Measurements from ENCODE around the gene MRGPRG. TPM values are rescaled to one million over a fixed set of nuclear protein-coding genes. Genes with fewer than 3 reads are reported as not detected.

MRGPRG gene
- total and polyA plus RNA-seq, 9 donors: not detected

DNA sequence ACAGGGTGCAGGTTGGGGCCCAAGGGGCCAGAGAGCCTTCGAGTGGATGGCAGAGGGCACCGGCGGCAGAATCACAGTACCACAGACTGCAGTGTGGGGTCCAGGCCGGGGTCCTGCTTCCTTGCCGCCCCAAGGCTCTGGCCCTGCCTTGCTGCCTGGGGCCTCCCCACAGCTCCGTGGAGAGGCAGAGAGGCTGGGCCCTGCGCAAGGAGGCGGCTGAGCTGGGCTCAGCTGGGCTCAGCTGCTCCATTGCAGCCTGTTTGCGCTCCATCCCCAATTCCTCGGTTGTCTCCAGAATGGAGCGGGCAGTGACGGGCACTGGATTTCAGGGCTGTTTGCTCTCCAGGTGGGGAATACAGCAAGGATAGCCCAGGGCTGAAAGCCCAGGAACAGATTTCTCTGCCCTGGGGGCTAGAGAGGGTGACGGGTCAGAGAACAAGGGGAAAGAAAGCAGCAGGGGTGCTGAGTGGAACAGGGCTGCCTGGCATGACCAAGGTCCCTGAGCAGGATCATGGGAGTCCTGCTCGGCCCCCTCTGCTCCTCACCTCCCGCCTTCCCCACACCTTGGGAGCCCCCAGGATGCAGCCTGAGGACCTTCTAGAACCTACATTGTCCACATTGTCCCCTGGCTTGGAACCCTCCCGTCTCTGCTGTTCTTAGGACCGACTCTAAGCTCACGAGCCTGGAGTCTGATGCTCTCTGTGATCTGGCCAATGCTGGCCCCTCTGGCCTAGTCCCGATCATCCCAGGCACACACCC, 18.9 kb downstream of the MRGPRG start:
- no peak for TF ChIP-seq EP300 (IDR thresholded peaks at IDR 0.05)
- TF ChIP-seq POLR2A (IDR thresholded peaks at IDR 0.05): no peak
- TF ChIP-seq, protein P1, sequence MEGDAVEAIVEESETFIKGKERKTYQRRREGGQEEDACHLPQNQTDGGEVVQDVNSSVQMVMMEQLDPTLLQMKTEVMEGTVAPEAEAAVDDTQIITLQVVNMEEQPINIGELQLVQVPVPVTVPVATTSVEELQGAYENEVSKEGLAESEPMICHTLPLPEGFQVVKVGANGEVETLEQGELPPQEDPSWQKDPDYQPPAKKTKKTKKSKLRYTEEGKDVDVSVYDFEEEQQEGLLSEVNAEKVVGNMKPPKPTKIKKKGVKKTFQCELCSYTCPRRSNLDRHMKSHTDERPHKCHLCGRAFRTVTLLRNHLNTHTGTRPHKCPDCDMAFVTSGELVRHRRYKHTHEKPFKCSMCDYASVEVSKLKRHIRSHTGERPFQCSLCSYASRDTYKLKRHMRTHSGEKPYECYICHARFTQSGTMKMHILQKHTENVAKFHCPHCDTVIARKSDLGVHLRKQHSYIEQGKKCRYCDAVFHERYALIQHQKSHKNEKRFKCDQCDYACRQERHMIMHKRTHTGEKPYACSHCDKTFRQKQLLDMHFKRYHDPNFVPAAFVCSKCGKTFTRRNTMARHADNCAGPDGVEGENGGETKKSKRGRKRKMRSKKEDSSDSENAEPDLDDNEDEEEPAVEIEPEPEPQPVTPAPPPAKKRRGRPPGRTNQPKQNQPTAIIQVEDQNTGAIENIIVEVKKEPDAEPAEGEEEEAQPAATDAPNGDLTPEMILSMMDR (IDR thresholded peaks at IDR 0.05): no peak
- H3K36me3 ChIP-seq: no peaks in the 10 kb centered on the region
- 75 to 81% (median 77%) methylated on average over 19 of the region's 19 CpGs for WGBS, 3 donors
- H3K9me3 ChIP-seq: no peaks in the 10 kb centered on the region
- H3K4me1 ChIP-seq (ENCODE audit: insufficient read depth): no peaks in the 10 kb centered on the region
- H3K27me3 ChIP-seq: no peaks in the 10 kb centered on the region
- intact Hi-C loops (cut with DNase I): no loop called here
- DNase-seq: peak in 1 of 5 donors; percentile 6
- no peak overlapping the region for H3K27ac ChIP-seq
- no peak overlapping the region for H3K4me3 ChIP-seq

DNA sequence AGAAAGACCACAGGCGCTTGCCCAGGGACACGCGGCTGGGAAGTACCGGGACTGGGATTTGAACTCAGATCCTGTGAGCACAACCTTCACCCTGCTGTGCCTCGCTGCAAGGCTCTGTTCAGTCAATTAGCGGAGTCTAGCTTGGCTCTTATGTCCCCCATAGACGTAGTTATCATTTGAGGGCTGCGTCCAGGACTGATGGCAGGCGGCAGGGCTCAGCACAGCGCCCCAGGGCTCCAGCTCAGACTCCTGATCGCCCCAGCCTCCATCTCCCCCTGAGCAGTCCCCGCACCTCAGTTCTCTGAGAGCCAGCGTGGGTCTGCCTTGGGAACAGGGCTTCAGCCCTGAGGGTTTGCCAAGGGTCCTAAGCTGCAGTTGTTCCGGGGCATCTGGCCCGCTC, 19.8 kb downstream of the MRGPRG start:
- no peaks in the 10 kb centered on the region for H3K36me3 ChIP-seq
- intact Hi-C loops (cut with DNase I): no loop called here
- no peak for DNase-seq
- WGBS, 3 donors: 81 to 88% (median 87%) methylated on average over 15 of the region's 15 CpGs
- H3K27ac ChIP-seq: no peak overlapping the region
- H3K27me3 ChIP-seq: no peaks in the 10 kb centered on the region
- H3K4me1 ChIP-seq (ENCODE audit: insufficient read depth): no peaks in the 10 kb centered on the region
- TF ChIP-seq POLR2A (IDR thresholded peaks at IDR 0.05) (no peak), EP300 (IDR thresholded peaks at IDR 0.05) (no peak)
- TF ChIP-seq, protein P1 (IDR thresholded peaks at IDR 0.05): no peak
- no peaks in the 10 kb centered on the region for H3K9me3 ChIP-seq
- no peak overlapping the region for H3K4me3 ChIP-seq

DNA sequence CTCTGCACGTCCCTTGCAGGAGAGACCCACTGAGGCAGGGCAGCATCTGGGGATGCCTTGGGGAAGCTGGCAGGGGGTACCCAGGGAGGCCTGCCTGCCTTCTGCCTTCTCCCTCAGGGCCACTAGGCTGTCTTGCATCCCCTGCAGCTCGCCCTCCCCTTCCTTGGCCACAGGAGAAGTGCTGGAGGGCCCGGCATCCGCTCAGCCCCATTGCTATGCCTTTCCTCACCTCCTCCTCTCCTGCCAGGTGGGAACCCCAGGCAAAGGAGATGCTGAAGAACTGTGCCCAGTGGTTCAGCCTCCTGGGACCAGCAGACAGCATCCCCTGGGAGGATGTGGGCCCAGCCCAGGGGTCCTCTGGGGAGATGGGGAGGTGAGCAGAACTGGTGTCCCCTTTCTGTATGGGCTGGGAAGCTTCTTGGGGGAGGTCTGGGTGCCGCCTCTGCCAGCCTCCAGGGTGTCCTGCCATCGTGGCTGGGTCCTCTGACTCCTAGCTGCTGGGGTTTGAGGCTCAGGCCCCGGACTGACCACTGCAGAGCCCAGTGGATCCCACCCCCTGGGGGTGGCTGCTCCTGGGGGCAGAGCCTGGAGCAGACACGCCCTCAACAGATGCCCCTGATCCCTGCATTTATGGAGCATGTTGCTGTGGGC, 20.6 kb downstream of the MRGPRG start:
- 78 to 84% (median 83%) methylated on average over 8 of the region's 8 CpGs for WGBS, 3 donors
- Histone ChIP-seq H3K27ac (no peak overlapping the region), H3K27me3 (no peaks in the 10 kb centered on the region), H3K4me3 (no peak overlapping the region), H3K9me3 (no peaks in the 10 kb centered on the region), H3K4me1 (ENCODE audit: insufficient read depth) (no peaks in the 10 kb centered on the region), H3K36me3 (no peaks in the 10 kb centered on the region)
- intact Hi-C loops (cut with DNase I): no loop called here
- TF ChIP-seq, protein P1 (IDR thresholded peaks at IDR 0.05): no peak
- TF ChIP-seq POLR2A (IDR thresholded peaks at IDR 0.05) (no peak), EP300 (IDR thresholded peaks at IDR 0.05) (no peak)
- no peak for DNase-seq

DNA sequence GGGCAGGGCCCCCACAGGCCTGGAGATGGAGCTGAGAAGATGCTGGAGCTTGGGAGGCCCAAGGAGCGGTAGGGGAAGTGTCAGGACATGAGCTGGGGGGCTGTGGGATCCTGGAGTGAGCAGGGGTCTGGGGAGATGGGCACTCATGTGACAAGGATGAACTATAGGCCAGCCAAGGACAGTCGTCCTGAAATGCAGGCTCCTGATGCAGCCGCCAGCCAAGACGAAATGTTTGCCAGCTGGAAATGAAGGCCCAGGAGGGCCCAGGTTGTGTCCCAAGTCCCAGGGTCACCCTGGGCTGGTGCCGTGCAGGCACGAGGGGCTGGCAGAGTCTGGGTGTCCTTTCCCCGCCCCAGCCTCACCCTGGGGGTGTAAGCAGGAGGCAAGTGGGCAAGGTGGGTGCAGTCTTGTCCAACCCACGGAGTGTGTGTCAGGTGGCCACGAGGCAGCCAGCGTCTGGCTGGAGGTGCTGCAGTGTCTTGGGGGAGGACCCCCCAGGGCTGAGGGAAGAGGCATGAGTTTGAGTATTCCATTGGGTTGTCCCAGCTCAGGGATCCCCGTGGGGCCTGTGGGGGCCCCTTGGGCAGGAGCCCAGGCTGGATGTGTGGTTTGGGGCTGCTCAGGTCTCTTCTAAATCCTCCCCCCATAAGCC, 21.4 kb downstream of the MRGPRG start:
- no peaks in the 10 kb centered on the region for H3K27me3 ChIP-seq
- peak in 1 of 5 donors; percentile 5 for DNase-seq
- H3K27ac ChIP-seq: no peak overlapping the region
- WGBS, 3 donors: 82 to 88% (median 86%) methylated on average over 9 to 11 of the region's 11 CpGs
- H3K9me3 ChIP-seq: no peaks in the 10 kb centered on the region
- H3K36me3 ChIP-seq: no peaks in the 10 kb centered on the region
- TF ChIP-seq, protein P1 (IDR thresholded peaks at IDR 0.05): no peak
- intact Hi-C loops (cut with DNase I): no loop called here
- no peaks in the 10 kb centered on the region for H3K4me1 ChIP-seq (ENCODE audit: insufficient read depth)
- H3K4me3 ChIP-seq: no peak overlapping the region
